Measurements from ENCODE around the gene ALDH1L1.
"Not testable (repeated sequence)": the region's sequence is repeated elsewhere in the genome, so short reads cannot be mapped to it uniquely, and the experiment has no call there.

ALDH1L1 gene

DNA sequence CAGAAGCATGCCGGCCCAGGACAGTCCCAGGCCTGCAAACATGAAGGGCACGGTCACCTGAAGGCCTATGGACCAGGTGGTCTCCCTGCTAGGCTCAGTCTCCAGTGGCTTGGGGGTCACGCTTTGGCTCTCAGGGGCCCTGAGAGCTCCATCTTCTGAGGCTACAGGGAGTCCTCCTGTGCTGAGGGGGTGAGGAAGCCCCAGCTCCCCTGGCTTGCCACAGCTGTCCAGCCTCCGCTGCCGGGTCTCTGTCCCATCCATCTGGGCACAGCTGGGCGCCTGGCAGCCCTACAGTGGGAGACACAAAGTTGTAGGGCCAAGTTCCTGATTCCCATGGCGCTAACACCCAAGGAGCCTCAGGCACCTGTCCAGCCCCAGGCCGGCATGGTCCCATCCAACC is 112.4 kb downstream of the ALDH1L1 start:
- DNase-seq (ENCODE audit: low read depth) = no peak
- no peak overlapping the region for H3K4me3 ChIP-seq (ENCODE audit: low read depth, low read length)

DNA sequence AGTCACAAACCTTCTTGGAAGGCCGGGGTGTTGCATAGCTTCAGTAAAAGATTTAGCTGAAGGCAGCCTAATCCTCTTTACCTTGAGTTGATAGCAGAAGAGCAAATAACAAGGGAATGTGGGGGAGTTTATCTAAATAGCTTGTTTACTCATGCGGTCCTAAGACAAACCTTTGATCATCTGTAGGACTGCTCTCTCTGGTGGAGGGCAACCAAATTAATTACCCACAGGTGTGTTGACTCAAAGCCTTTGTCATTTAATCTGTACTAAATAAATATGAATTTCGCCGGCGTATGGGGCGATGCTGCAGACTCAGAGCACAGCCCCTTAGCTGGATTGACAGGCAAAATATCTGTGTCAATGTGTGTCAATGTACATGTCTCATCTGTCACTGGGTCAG is 113.7 kb downstream of the ALDH1L1 start:
- H3K4me3 ChIP-seq (ENCODE audit: low read depth, low read length); DNase-seq (ENCODE audit: low read depth): not testable (repeated sequence)

DNA sequence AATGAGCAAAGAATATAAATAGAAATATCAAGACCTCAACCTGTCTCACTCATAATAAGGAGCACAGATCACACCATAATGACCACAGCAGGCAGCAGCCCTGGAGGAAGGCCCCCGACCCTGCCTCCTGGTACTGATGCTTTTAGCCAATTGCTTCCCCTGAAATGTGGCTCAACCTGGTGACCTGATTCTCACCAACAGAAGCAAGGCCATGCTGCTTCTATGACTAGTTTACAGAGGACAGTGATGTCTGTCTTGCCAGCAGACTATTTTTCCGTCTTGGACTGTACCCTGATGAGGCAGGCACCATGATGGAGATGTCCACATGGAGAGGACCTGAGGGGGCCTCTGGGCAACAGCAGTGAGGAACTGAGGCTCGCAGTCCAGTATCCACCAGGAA is 114.5 kb downstream of the ALDH1L1 start:
- no peak overlapping the region for H3K4me3 ChIP-seq (ENCODE audit: low read depth, low read length)
- no peak for DNase-seq (ENCODE audit: low read depth)

DNA sequence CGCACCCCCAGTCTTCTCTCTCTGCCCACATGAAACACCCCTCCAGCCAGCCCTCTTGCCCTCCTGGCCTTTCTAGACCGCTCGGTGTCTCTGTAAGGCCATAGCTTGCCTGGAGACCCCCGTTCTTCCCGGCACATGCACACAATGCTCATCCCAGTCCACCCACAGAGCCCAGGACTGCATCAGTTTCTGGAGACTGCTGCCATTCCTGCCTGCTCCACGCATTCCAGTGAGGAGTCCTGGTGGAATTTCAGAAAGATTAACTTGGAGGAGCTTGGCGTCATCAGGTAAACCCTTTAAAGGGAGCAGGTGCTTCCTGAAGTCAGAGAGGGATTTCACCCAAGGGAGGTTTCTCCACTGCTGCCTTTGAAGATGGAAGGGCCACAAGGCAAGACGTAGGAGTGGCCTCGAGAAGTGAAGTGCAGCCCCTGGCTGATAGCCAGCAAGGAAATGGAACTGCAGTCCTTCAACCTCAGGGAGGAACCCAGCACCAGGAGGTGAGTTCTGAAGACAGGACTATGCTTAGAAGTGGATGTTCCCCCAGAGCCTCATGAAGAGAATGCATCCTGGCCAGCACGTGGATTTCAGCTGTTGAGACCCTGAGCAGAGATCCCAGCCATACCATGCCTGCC is 115.6 kb downstream of the ALDH1L1 start:
- DNase-seq (ENCODE audit: low read depth) = no peak
- no peak overlapping the region for H3K4me3 ChIP-seq (ENCODE audit: low read depth, low read length)

GRCh38 chr3:126063358-126063965 is 116.9 kb downstream of the ALDH1L1 start:
- no peak overlapping the region for H3K4me3 ChIP-seq (ENCODE audit: low read depth, low read length)
- no peak for DNase-seq (ENCODE audit: low read depth)

DNA sequence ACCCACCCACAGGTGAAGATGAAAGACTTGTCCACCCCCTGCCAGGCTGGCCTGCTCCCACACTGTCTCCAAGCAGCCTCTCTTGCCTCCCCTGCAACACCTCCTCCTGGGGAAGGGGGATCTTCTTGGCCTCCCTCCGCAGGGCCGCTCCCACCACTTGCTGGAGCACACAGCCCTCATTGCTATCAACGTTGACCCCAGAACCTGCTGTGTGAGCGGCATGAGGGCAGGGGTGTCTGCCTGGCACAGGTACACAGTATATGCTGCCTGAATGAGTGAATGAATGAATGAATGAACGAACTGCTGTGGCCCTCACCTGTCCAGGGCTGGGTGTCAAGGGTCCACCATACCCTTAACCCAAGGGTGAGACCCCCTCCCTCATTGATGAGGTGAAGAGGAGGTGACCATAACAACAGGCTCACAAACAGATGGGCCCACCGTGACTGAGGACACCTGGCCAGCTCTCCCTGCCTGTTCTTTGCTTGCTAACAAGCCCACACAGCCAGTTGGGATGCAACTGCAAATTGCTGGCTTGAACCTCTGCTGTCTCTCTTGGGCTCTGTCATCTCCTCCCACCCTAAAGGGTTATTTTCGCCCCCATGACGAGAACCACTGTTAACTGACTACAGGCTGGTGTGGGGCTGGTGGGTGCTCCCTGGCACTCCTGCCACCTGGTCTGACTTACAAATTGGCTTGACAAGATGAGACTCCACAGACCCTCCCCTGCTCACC is 118.9 kb downstream of the ALDH1L1 start:
- DNase-seq (ENCODE audit: low read depth) = no peak

GRCh38 chr3:126060613-126061145 is 119.7 kb downstream of the ALDH1L1 start:
- no peak overlapping the region for H3K4me3 ChIP-seq (ENCODE audit: low read depth, low read length)
- no peak for DNase-seq (ENCODE audit: low read depth)

More for the DNA sequence above, 118.9 kb downstream of the ALDH1L1 start:
- no peak overlapping the region for H3K4me3 ChIP-seq (ENCODE audit: low read depth, low read length)

- no peak overlapping the region for H3K4me3 ChIP-seq (ENCODE audit: low read depth, low read length)
- no peak for DNase-seq (ENCODE audit: low read depth)
Observed at GRCh38 chr3:126058666-126059065, 121.7 kb downstream of the ALDH1L1 start.

- H3K4me3 ChIP-seq (ENCODE audit: low read depth, low read length) = no peak overlapping the region
- DNase-seq (ENCODE audit: low read depth) = no peak
Observed at GRCh38 chr3:126057936-126058335, 122.5 kb downstream of the ALDH1L1 start.

DNA sequence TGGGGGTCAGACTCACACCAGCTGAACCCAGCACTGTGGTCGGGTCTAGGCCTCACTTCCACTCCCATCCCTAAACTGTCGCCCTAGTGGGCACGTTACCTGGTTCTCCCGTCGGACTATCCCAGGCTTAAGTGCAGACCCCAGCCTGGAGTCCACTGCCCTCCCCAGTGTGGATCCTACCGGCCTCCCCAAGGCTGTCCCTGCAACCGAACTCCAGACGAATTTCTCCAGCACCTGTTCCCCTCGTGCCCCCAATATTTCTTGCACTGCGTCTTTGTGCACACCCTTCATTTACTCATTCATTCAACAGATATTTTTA is 122.9 kb downstream of the ALDH1L1 start:
- DNase-seq (ENCODE audit: low read depth) = no peak
- H3K4me3 ChIP-seq (ENCODE audit: low read depth, low read length) = no peak overlapping the region

- H3K4me3 ChIP-seq (ENCODE audit: low read depth, low read length) = no peak overlapping the region
- no peak for DNase-seq (ENCODE audit: low read depth)
Observed at GRCh38 chr3:126056681-126057500, 123.5 kb downstream of the ALDH1L1 start.

- no peak for DNase-seq (ENCODE audit: low read depth)
- no peak overlapping the region for H3K4me3 ChIP-seq (ENCODE audit: low read depth, low read length)
Observed at GRCh38 chr3:126056088-126056487, 124.3 kb downstream of the ALDH1L1 start.

DNA sequence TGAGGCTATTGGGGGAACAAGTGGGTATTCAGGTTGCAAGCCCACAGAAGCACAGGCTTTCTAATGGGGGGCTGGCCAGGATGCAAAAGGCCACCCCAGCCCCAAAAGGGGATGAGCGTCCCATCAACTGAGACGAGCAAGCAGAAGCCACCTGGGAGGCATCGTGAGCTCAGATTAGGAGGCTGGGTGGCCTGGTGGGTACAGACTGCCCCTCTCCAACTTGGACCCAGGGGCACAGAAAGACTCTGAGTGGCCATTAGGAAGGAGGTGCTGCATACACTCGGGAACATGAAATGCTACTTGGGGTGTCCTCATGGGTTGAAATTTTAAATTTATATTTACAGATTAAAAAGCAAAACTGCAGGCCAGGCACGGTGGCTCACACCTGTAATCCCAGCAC is 125.5 kb downstream of the ALDH1L1 start:
- DNase-seq (ENCODE audit: low read depth) = no peak
- H3K4me3 ChIP-seq (ENCODE audit: low read depth, low read length) = no peak overlapping the region

- no peak for DNase-seq (ENCODE audit: low read depth)
- H3K4me3 ChIP-seq (ENCODE audit: low read depth, low read length) = no peak overlapping the region
Observed at GRCh38 chr3:126053949-126054569, 126.3 kb downstream of the ALDH1L1 start.
